Stimulated activated CD8-positive, alpha-beta memory T cell treated with anti-CD3 and anti-CD28 coated beads, Interleukin-4, amount 100 ng/mL, for 4 hours (primary cell): Measurements from ENCODE around the gene ICAM2.
"Not testable (repeated sequence)": the region's sequence is repeated elsewhere in the genome, so short reads cannot be mapped to it uniquely, and the experiment has no call there.

Source experiments
- DNase-seq, 2 donors: peaks; one replicate each; pipeline ENCODE4 v3.0.0-alpha.2; 2020; ENCODE audit warnings: low read depth in 2 of 2, low spot score in 1 of 2

Gene ICAM2

GRCh38 chr17:63997341-63998048, 22.9 kb downstream of the ICAM2 start:
- DNase-seq = no peak

DNA sequence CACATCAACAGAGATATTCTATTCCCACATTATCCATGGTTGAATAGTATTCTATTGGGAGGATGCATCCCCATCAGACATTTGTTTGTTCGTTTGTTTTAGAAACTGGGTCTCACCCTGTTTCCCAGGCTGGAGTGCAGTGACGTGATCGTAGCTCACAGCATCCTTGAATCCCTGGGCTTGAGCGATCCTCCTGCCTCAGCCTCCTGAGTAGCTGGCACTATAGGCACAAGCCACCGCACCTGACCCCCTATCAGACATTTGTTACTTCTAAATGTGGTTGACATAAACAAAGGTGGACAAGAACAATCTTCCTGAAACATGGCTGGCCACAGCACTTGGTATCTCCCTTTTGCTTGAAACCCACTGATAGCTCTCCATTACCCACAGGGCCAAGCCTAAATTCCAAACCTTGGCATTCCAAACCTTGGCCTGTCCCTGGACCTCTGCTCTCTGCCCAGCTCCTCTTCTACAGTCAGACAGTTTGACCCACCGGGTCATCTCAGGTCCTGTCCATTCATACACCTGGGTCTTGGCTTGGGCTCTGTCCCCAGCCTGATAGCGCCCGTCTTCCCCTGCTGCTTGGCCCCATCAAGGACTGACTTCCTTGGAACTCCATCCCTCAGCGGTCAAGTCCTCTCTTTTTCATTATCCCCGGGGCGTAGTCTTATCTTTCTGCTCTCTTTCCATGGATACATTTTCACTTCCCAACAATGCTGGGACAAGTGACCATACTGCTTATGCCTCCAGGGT, 23.8 kb downstream of the ICAM2 start:
- DNase-seq = no peak

- no peak for DNase-seq
Observed at GRCh38 chr17:63995626-63996025, 24.8 kb downstream of the ICAM2 start.

DNA sequence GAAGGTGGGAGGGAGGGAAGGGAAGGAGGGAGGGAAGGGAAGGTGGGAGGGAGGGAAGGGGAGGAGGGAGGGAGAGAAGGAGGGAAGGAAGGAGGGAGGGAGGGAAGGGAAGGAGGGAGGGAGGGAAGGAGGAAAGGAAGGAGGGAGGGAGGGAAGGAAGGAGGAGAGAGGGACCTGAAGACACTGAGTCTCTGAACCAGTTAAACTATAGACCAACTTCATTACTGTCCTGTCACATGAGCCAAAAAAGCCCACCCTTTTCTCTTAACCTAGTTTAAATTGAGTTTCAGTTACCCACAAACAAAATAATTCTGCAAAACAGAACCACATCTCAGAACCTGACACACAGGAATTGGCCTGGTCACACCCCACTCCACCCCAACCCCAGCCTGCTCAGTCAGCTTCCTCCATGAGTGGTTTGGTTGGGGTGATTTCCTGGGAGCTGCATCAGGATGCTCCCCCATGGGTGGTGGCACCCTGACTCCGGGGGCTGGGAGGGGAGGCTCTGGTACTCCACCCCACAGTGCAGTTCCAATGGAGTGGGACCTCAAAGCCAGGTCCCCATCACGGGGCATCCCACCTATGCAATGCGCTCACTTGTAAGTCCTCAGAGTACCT, 27.0 kb downstream of the ICAM2 start:
- no peak for DNase-seq

GRCh38 chr17:63991611-63992010, 28.8 kb downstream of the ICAM2 start:
- no peak for DNase-seq

DNA sequence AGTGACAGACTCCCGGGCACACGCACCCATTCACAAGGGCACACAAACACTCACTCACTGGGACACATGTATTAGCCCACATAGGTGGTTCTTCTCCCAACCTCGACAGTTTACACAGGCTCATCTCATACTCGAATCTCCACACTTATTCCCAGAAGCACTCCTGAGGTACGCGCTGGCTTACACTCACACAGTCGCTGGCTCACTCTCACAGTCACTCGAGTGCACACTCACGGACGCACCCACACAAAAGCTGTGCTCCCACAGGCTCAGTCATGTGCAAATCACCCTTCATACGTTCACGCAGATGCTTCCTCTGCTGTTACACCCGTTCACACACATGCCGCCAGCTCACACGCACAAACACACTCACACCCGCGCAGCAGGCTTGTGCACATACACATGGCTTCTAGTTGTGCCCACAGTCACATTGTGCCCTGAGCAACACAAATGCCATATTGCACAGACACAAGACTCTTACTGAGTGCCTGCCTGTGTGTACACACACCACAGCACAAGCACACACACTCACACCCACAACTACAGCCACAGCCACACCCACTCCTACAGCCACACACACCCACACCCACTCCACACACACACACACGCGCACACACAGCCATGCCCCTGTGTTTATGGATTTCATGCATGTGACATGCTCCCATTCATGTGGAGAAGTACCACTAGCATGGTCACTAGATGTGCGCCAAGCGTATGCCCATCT, 30.6 kb downstream of the ICAM2 start:
- no peak for DNase-seq

DNA sequence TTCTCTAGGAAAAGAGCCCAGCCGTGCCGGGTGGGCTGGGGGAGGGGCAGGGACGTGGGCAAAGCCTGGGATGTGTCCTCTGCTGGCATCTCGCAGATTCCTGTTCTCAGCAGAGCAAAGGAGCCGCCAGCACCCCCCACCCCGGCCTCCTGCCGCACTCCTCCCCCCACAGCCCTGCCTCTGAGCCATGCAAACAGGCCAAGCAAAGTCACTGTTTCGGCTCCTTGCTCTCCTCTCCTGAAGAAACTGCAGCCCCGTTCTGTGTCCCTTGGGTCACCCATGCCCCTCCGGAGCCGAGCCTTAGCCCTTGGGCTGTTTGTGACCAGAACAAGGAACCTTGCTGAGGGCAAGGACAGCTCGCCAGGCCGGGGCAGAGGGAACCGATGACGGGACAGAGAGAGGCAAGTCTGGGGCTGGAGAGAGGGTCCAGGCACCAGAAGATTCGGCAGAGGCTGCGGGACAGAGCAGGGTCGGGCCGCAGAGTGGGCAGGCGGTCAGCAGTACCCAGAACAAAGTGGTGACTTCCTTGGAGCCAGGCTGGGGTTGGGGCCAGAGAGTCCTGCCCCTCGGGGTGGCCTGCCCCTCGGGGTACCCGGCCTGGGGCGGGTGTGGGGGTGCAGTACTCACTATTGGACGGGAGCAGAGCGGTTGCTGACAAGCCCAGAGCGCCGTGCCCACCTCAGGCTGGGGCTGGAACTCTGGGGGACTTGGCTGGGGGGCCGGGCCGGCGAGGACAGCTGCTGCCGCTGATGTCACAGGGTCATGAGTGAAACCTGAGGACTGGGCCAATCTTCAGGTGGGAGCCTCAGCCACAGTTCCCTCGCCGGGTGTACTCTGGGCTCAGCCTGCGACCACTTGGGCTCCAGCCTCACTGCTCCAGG, 31.5 kb downstream of the ICAM2 start:
- DNase-seq = no peak

- no peak for DNase-seq
Observed at GRCh38 chr17:63988127-63988478, 32.3 kb downstream of the ICAM2 start.

DNA sequence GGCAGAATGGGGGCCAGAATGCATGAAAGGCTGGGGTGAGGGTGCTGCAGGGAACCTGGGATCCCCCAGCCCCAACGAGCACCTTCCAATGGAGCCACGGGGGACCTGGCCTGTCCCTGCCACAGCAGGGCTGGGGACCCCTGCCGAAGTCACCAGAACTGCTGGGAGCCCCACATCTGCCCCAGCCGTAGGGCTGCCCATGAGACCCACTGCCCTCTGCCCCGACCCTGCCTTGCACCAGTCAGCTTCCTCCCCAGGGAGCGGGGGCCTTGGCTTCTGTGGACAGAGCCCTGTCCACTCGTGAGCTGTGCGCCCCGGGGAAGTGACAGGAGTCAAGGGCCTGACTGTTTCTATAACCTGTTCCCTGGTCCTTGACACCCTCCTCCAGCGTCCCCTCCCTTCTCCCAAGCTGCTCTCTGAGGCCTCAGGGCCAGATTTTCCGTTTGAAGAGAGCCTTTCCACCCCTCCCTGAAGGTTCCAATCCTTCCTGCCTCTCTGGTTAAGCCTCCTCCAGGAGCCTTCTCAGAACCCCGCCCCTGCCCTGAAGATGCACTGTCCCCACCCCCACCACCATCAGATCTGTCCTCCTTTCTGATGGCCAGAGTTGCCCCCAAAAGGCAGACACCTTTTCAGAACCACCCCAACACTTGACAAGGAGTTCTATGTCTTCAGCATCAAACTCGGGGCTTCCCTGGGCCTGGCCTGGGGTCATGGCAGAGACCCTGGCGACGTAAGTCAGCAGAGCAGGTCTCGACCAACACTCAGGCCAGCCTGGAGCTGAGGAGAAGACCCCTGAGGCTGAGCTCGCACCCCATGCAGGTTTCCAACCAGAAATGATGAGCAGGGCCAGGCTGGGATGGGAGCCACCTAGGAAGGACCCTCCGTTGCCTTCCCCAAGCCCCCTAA, 33.0 kb downstream of the ICAM2 start:
- no peak for DNase-seq

DNA sequence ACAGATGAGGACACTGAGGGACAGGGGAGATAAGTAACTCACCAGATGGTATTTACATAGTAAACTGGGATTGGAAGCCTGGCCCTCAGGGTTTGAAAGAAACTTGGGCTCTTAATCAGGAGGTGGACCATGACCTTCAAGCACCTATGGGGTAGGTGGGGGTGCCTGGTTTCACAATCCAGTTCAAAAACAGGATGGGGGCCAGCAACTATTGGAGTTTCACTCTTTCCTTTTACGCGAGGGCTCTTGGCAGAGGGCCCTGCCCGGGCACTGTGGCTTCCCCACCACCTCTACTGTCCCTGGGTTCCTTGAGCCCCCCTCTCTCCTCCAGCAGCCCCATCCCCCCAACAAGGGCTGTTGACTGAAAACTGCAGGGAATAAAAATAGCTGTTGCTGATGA, 33.6 kb downstream of the ICAM2 start:
- DNase-seq = no peak

- no peak for DNase-seq
Observed at GRCh38 chr17:63985387-63986140, 34.9 kb downstream of the ICAM2 start.

- DNase-seq = peak in 1 of 2 donors; percentile 46
Observed at GRCh38 chr17:63984651-63985386, 35.6 kb downstream of the ICAM2 start.

DNA sequence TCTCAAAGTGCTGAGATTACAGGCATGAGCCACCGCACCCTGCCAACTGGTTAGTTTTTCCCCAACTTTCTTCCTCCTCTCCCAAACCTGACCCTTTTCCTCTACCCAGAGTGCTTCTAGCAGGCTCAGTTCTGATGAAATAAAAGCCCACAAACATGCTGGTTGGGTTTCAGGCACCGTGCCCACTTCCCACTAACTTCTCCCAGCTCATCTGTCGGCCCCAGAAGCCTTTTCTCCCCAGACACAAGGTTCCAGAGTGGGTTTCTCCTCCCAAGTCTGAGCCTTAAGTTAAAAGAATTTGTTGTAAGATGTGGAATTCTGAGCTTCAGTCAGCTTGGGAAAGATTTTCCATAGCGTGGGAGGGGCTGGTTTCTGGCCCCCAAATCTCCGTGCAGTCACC, 36.2 kb downstream of the ICAM2 start:
- DNase-seq = no peak

- DNase-seq = no peak
Observed at GRCh38 chr17:63983320-63983719, 37.1 kb downstream of the ICAM2 start.

DNA sequence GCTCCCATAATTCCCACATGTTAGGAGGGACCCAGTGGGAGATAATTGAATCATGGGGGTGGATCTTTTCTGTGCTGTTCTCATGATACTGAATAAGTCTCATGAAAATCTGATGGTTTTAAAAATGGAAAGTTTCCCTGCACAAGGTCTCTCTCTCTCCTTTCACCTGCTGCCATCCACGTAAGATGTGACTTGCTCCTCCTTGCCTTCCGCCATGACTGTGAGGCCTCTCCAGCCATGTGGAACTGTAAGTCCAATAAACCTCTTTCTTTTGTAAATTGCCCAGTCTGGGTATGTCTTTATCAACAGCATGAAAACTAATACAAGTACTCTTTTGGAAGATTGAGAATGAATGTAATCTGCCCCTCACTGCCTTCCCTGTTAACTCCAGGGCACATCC, 37.8 kb downstream of the ICAM2 start:
- DNase-seq = not testable (repeated sequence)

DNA sequence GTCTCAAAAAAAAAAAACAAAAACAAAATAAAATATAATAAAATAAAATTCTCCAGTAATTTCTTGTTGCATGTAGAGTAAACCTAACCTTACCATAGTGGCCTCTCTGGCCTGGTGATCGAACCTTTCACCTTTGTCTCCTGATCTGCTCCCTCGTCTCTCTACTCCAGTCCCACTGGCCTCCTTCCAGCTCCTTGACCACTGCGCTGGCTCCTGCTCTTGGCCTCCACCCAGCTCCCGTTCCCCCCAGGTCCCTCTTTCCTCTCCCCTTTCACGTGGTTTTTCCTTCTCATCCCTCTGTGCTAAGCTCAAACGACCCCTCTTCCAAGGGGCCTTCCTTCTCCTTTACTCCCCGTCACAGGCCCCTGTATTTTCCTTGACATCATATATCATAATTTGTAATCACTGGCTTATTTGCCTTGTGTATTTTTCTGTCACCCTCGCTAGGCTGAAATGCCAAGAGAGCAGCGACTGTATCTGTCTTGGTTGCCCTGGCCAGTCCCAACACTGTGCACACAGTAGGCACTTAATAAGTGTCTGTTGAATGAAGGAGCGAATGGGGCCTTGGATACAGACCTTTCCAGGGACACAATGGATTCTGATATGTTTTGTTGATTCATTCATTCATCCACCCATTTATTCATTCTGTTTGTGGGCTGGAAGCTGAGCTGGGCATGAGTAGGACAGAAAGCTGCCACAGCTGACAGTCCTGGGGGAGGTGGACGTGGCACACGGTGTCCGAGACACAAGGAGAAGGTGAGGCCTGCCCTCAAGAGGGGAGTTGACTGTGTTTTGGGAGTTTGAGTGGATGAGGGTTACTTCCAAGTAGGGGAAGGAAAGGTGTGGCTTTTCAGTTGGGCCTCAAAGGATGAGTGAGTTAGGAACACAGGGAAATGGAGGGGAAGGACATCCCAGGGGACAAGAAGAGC, 41.9 kb downstream of the ICAM2 start:
- DNase-seq = no peak

- no peak for DNase-seq
Observed at GRCh38 chr17:63976702-63977101, 43.7 kb downstream of the ICAM2 start.
